HCT116 (cell line): ENCODE measurements around the gene LRRK2. TPM values are rescaled to one million over a fixed set of nuclear protein-coding genes. Genes with fewer than 3 reads are reported as not detected.

Experiments used
- ATAC-seq: fragments of 200-7000 bp; cut with Tn5 transposase; 2 replicates; pipeline ENCODE4 v1.9.1; 2020; ENCODE audit warnings: mild to moderate bottlenecking, moderate library complexity
- BruUV-seq: library from RNA; stranded (reverse); fragments of 400-500 nt; replicated peaks from 2 replicates; lab custom pipeline; 2021; lab: Mats Ljungman, UMichigan
- CTCF ChIA-PET: fragments of 300-600 bp; sonication (Branson Sonifier 250); formaldehyde crosslinking; loops from one replicate; lab custom pipeline; 2021; ENCODE audit warnings: antibody characterized with exemption; lab: Charles Lee
- POLR2A ChIA-PET: fragments of 300-600, 350-600 bp; sonication (Branson Sonifier 250); formaldehyde crosslinking; loops from one replicate; lab custom pipeline; 2021; ENCODE audit warnings: antibody characterized with exemption; lab: Charles Lee
- RAD21 ChIA-PET, 2 experiments: fragments of 300-600 bp; sonication (Branson Sonifier 250); formaldehyde crosslinking; loops; one replicate each; lab custom pipeline; 2023; ENCODE audit warnings: low total read pairs in 2 of 2; ENCODE audit not compliant: uncharacterized antibody in 2 of 2, unreplicated experiment in 2 of 2, low non-redundant PET in 1 of 2; lab: Charles Lee
- DNase-seq: peaks from one replicate; pipeline ENCODE4 v3.0.0-alpha.2; 2010; ENCODE audit warnings: low read depth, low spot score
- H2AFZ ChIP-seq: fragments of 200-600 bp; shearing (Covaris generic), sonication (generic); 2 replicates; pipeline ENCODE4 v1.6.1; 2017; ENCODE audit warnings: low read depth, mixed run types, mixed read lengths, antibody characterized with exemption, low read length; ENCODE audit not compliant: poor library complexity, severe bottlenecking
- H3K27ac ChIP-seq: 2 replicates; pipeline ENCODE4 v1.5.1; 2012; ENCODE audit warnings: low read depth, low read length
- H3K27me3 ChIP-seq: fragments of 200-600 bp; sonication (generic); 2 replicates; pipeline ENCODE4 v1.6.1; 2016; ENCODE audit warnings: mixed run types, low read length, mixed read lengths; ENCODE audit not compliant: insufficient read depth
- H3K36me3 ChIP-seq, 2 experiments: fragments of 200-500 bp in 1 of 2; fragments of 200-600 bp in 1 of 2; sonication (Bioruptor generic) in 1 of 2; sonication (generic) in 1 of 2; 2 replicates each; pipeline versions ENCODE4 v1.5.1 to v1.6.1; 2014 to 2016; ENCODE audit warnings: low read length in 2 of 2, inconsistent platforms in 1 of 2, mixed read lengths in 1 of 2, mixed run types in 1 of 2; ENCODE audit not compliant: insufficient read depth in 2 of 2, control insufficient read depth in 1 of 2
- H3K4me1 ChIP-seq, 2 experiments: fragments of 200-600 bp in 1 of 2; sonication (generic) in 1 of 2; 2 replicates each; pipeline versions ENCODE4 v1.5.1 to v1.6.1; 2012 to 2017; ENCODE audit warnings: low read length in 2 of 2, inconsistent platforms in 1 of 2, mild to moderate bottlenecking in 1 of 2, mixed read lengths in 1 of 2, mixed run types in 1 of 2, moderate library complexity in 1 of 2; ENCODE audit not compliant: insufficient read depth in 2 of 2, control insufficient read depth in 1 of 2
- H3K4me2 ChIP-seq: fragments of 200-600 bp; sonication (generic); 2 replicates; pipeline ENCODE4 v1.6.1; 2017; ENCODE audit warnings: mixed run types, low read length, mixed read lengths
- H3K4me3 ChIP-seq, 2 experiments: fragments of 200-600 bp in 1 of 2; sonication (generic) in 1 of 2; replicated peaks in 1 of 2; 2 replicates each; pipeline ENCODE4 v1.5.1; 2011 to 2016; ENCODE audit warnings: low read length in 2 of 2, control low read depth in 1 of 2, low read depth in 1 of 2, mild to moderate bottlenecking in 1 of 2, mixed read lengths in 1 of 2, mixed run types in 1 of 2
- H3K79me2 ChIP-seq: fragments of 200-600 bp; sonication (generic); 2 replicates; pipeline ENCODE4 v1.6.1; 2017; ENCODE audit warnings: mild to moderate bottlenecking, mixed run types, low read length, moderate library complexity, mixed read lengths; ENCODE audit not compliant: insufficient read depth
- H3K9ac ChIP-seq: fragments of 200-600 bp; sonication (generic); 2 replicates; pipeline ENCODE4 v1.6.1; 2016; ENCODE audit warnings: low read length, mixed read lengths
- H3K9me2 ChIP-seq: fragments of 200-600 bp; sonication (generic), shearing (Covaris generic); 2 replicates; pipeline ENCODE4 v1.6.1; 2017; ENCODE audit warnings: mixed run types, mild to moderate bottlenecking, moderate library complexity; ENCODE audit not compliant: insufficient read depth
- H3K9me3 ChIP-seq, 2 experiments: fragments of 200-500 bp in 1 of 2; fragments of 200-600 bp in 1 of 2; sonication (Bioruptor generic) in 1 of 2; sonication (generic) in 1 of 2; 2 replicates each; pipeline ENCODE4 v1.6.1; 2014 to 2017; ENCODE audit warnings: low read length in 2 of 2, mixed read lengths in 2 of 2, inconsistent platforms in 1 of 2, low read depth in 1 of 2, mild to moderate bottlenecking in 1 of 2, mixed run types in 1 of 2, moderate library complexity in 1 of 2; ENCODE audit not compliant: control insufficient read depth in 1 of 2, insufficient read depth in 1 of 2
- H4K20me1 ChIP-seq: fragments of 200-600 bp; sonication (generic), shearing (Covaris generic); 2 replicates; pipeline ENCODE4 v1.6.1; 2017; ENCODE audit warnings: mixed run types, mild to moderate bottlenecking, moderate library complexity; ENCODE audit not compliant: insufficient read depth
- CBX3 ChIP-seq: IDR thresholded peaks from 2 replicates; pipeline ENCODE4 v1.6.1; 2012; ENCODE audit warnings: low read depth
- CEBPB ChIP-seq: IDR thresholded peaks from 2 replicates; pipeline ENCODE4 v1.6.1; 2012; ENCODE audit warnings: low read depth
- EZH2phosphoT487 ChIP-seq: fragments of 200-600 bp; IDR thresholded peaks from 2 replicates; pipeline ENCODE4 v1.6.1; 2018; ENCODE audit warnings: antibody characterized with exemption, borderline replicate concordance
- REST ChIP-seq: IDR thresholded peaks from 2 replicates; pipeline ENCODE4 v1.6.1; 2012; ENCODE audit warnings: low read depth
- SIN3A ChIP-seq: IDR thresholded peaks from 2 replicates; pipeline ENCODE4 v1.6.1; 2012; ENCODE audit warnings: low read depth
- TCF7L2 ChIP-seq: IDR thresholded peaks from 2 replicates; pipeline ENCODE4 v1.7.0; 2011; ENCODE audit warnings: borderline replicate concordance, inconsistent platforms; ENCODE audit not compliant: insufficient read depth, insufficient read length; ENCODE audit errors: extremely low read depth
- ZFX ChIP-seq: fragments of 450-650 bp; IDR thresholded peaks from 2 replicates; pipeline ENCODE4 v1.6.1; 2017
- intact Hi-C: fragments of 100-400 bp; cut with micrococcal nuclease; formaldehyde crosslinking; loops from 2 replicates; pipeline ENCODE4 v1.10.0; 2022
- total RNA-seq: library from RNA; stranded (reverse); gene quantifications from one replicate; pipeline ENCODE4 v1.2.1, GENCODE V29; 2021; ENCODE audit not compliant: unreplicated experiment
- TF ChIP-seq, protein P1 (sequence below): IDR thresholded peaks from 2 replicates; pipeline ENCODE4 v1.6.1; 2012

LRRK2 gene
- total RNA-seq, 1 experiment from 2014 or later: 0.20 TPM

- H3K9me3 ChIP-seq: no peaks in the 10 kb centered on the region
- CTCF ChIA-PET: interaction anchor here (2.2 kb wide), 1 partner anchor 10 kb away, joined by 8 read pairs; no protein-coding TSS in a partner anchor
- no peak for ATAC-seq
- intact Hi-C loops: no loop called here
- no peaks in the 10 kb centered on the region for H3K27me3 ChIP-seq
- H4K20me1 ChIP-seq: no peaks in the 10 kb centered on the region
- TF ChIP-seq, protein P1, sequence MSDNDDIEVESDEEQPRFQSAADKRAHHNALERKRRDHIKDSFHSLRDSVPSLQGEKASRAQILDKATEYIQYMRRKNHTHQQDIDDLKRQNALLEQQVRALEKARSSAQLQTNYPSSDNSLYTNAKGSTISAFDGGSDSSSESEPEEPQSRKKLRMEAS: no peak
- TF ChIP-seq CBX3: no peak
- TF ChIP-seq SIN3A: no peak
- no peak for TF ChIP-seq CEBPB
- no peak for TF ChIP-seq EZH2phosphoT487
- TF ChIP-seq TCF7L2: no peak
- no peak for TF ChIP-seq REST
- no peak for TF ChIP-seq ZFX
- TF ChIP-seq, all 23 proteins: peak for 0
- H3K4me1 ChIP-seq: no peaks in the 10 kb centered on the region
- H3K36me3 ChIP-seq: no peaks in the 10 kb centered on the region
- H3K9me2 ChIP-seq: no peaks in the 10 kb centered on the region
- no peak overlapping the region for H3K4me2 ChIP-seq
- no peak overlapping the region for H2AFZ ChIP-seq
- H3K27ac ChIP-seq: no peak overlapping the region
- ChIA-PET POLR2A (no interaction called here), RAD21 (no interaction called here)
- no peak for DNase-seq
- no peak overlapping the region for H3K4me3 ChIP-seq
- H3K9ac ChIP-seq: no peak overlapping the region
- no TSS peak for BruUV-seq
- H3K79me2 ChIP-seq: no peaks in the 10 kb centered on the region
Measured at GRCh38 chr12:40315375-40315774, 90.6 kb downstream of the LRRK2 start.
